Effector memory CD4-positive, alpha-beta T cell (primary cell): ENCODE results near the gene MAPK13.

Source experiments
- DNase-seq, 3 donors: peaks; one replicate each; pipeline ENCODE4 v3.0.0-alpha.2; 2020
- H3K27ac ChIP-seq: 2 replicates; pipeline ENCODE4 v1.7.0; 2013; ENCODE audit warnings: mild to moderate bottlenecking, low read length, moderate library complexity; ENCODE audit not compliant: insufficient read depth, poor library complexity, severe bottlenecking
- H3K27me3 ChIP-seq: replicated peaks from 2 replicates; pipeline ENCODE4 v1.7.0; 2013; ENCODE audit warnings: mild to moderate bottlenecking, low read length; ENCODE audit not compliant: insufficient read depth, control insufficient read depth, poor library complexity, severe bottlenecking
- H3K36me3 ChIP-seq: 2 replicates; pipeline ENCODE4 v1.7.0; 2013; ENCODE audit warnings: mild to moderate bottlenecking, low read length, moderate library complexity; ENCODE audit not compliant: control insufficient read depth, insufficient read depth
- H3K4me1 ChIP-seq: 2 replicates; pipeline ENCODE4 v1.7.0; 2013; ENCODE audit warnings: low read length, mild to moderate bottlenecking; ENCODE audit not compliant: control insufficient read depth, insufficient read depth, poor library complexity, severe bottlenecking
- H3K4me3 ChIP-seq: 2 replicates; pipeline ENCODE4 v1.7.0; 2013; ENCODE audit warnings: low read length, low read depth, mild to moderate bottlenecking; ENCODE audit not compliant: insufficient read depth, poor library complexity, severe bottlenecking
- H3K9me3 ChIP-seq: 2 replicates; pipeline ENCODE4 v1.7.0; 2013; ENCODE audit warnings: mild to moderate bottlenecking, low read length, moderate library complexity; ENCODE audit not compliant: control insufficient read depth

MAPK13 gene

GRCh38 chr6:36145495-36145894 lies 15.2 kb downstream of the MAPK13 start:
- H3K36me3 ChIP-seq: peaks cover 5% of the 10 kb centered on the region
- peaks cover 3% of the 10 kb centered on the region for H3K4me1 ChIP-seq
- no peaks in the 10 kb centered on the region for H3K9me3 ChIP-seq
- H3K27ac ChIP-seq: no peak overlapping the region
- no peaks in the 10 kb centered on the region for H3K27me3 ChIP-seq
- H3K4me3 ChIP-seq: no peak overlapping the region
- no peak for DNase-seq

- Histone ChIP-seq H3K27me3 (no peaks in the 10 kb centered on the region), H3K27ac (no peak overlapping the region), H3K36me3 (no peaks in the 10 kb centered on the region), H3K9me3 (no peaks in the 10 kb centered on the region), H3K4me1 (peaks cover 3% of the 10 kb centered on the region), H3K4me3 (no peak overlapping the region)
- DNase-seq: no peak
Observed at GRCh38 chr6:36147294-36147693, 17.0 kb downstream of the MAPK13 start.

- H3K27ac ChIP-seq: no peak overlapping the region
- H3K27me3 ChIP-seq: no peaks in the 10 kb centered on the region
- DNase-seq: no peak
- no peaks in the 10 kb centered on the region for H3K9me3 ChIP-seq
- H3K4me3 ChIP-seq: no peak overlapping the region
- peaks cover 3% of the 10 kb centered on the region for H3K4me1 ChIP-seq
- no peaks in the 10 kb centered on the region for H3K36me3 ChIP-seq
Observed at GRCh38 chr6:36149476-36149875, 19.2 kb downstream of the MAPK13 start.

- H3K27ac ChIP-seq: no peak overlapping the region
- no peaks in the 10 kb centered on the region for H3K27me3 ChIP-seq
- H3K36me3 ChIP-seq: no peaks in the 10 kb centered on the region
- H3K4me1 ChIP-seq: peaks cover 3% of the 10 kb centered on the region
- H3K4me3 ChIP-seq: no peak overlapping the region
- no peak for DNase-seq
- H3K9me3 ChIP-seq: no peaks in the 10 kb centered on the region
Observed at GRCh38 chr6:36150283-36150682, 20.0 kb downstream of the MAPK13 start.

- H3K27me3 ChIP-seq: no peaks in the 10 kb centered on the region
- no peaks in the 10 kb centered on the region for H3K4me1 ChIP-seq
- no peak for DNase-seq
- H3K9me3 ChIP-seq: no peaks in the 10 kb centered on the region
- H3K27ac ChIP-seq: no peak overlapping the region
- no peak overlapping the region for H3K4me3 ChIP-seq
- no peaks in the 10 kb centered on the region for H3K36me3 ChIP-seq
Observed at GRCh38 chr6:36154286-36154685, 24.0 kb downstream of the MAPK13 start.

GRCh38 chr6:36155662-36156061 lies 25.3 kb downstream of the MAPK13 start:
- Histone ChIP-seq H3K36me3 (no peaks in the 10 kb centered on the region), H3K27me3 (no peaks in the 10 kb centered on the region), H3K27ac (no peak overlapping the region), H3K9me3 (no peaks in the 10 kb centered on the region), H3K4me3 (no peak overlapping the region), H3K4me1 (no peaks in the 10 kb centered on the region)
- DNase-seq: no peak

DNA sequence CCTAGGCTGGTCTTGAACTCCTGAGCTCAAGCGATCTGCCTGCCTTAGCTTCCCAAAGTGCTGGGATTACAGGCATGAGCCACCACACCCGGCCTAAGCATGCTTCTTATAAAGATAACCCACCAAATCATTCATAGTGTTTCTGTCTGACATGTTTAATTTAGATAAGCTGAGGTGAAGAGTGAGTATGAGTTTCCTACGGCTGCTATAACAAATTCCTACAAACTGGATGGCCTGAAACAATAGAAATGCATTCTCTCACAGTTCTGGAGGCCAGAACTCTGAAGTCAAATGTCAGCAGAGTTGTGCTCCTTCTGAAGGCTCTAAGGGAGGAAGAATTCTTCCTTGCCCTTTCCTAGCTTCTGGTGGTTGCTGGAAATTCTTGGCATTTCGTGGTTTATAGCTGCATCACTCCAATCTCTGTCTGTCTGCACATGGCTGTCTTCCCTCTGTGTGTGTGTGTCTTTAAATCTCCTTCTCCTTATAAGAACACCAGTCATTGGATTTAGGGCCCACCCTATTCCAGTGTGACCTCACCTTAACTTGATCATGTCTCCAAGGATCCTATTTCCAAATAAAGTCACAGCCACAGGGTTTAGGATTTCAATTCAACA lies 29.9 kb downstream of the MAPK13 start:
- Histone ChIP-seq H3K4me1 (no peaks in the 10 kb centered on the region), H3K36me3 (no peaks in the 10 kb centered on the region), H3K9me3 (no peaks in the 10 kb centered on the region), H3K27ac (no peak overlapping the region), H3K4me3 (no peak overlapping the region), H3K27me3 (no peaks in the 10 kb centered on the region)
- DNase-seq: no peak

DNA sequence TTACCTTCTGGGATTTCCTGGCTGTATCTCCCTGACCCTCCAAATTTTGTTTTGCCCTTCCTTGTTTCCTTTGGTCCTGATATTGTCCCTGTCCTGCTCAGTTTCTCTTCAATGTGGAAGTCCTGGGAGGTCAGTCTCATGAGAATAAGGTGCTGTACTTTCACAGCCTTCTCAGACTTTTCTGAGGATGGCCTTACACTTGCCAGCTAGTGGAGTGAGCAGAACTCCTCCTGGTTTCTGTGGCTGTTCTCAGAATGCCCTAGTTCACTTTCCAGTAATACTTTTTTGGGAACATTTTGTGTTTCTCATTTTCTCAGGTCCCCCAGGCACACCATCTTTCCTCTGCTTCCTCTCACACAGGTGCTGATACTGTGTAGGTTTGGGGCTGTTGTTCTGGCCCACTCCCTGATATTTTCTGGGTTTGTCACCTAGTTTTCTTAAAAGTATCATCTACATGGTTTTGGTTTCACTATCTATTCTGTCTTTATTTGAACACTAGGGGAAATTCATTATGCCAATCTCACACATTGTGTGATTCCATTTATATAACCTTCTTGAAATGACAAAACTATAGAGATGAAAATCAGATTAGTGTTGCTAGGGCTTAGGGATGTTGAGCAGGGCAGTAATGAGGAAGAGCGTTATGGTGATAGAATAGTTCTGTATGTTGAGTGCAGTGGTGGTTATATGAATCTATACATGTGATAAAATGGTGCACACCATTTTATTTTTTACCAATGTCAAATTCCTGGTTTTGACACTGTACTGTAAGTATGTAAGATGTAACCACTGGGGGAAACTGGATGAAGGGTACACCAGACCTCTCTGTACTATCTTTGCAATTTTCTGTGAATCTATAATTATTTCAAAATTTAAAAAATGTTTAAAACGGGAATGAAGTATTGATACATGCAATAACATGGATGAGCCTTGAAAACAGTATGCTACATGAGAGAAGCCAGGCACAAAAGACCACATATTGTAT lies 39.0 kb downstream of the MAPK13 start:
- H3K27me3 ChIP-seq: no peaks in the 10 kb centered on the region
- no peak for DNase-seq
- no peak overlapping the region for H3K4me3 ChIP-seq
- H3K4me1 ChIP-seq: no peaks in the 10 kb centered on the region
- no peaks in the 10 kb centered on the region for H3K36me3 ChIP-seq
- H3K9me3 ChIP-seq: no peaks in the 10 kb centered on the region
- H3K27ac ChIP-seq: no peak overlapping the region

GRCh38 chr6:36170704-36171103 lies 40.4 kb downstream of the MAPK13 start:
- DNase-seq: no peak
- Histone ChIP-seq H3K27me3 (no peaks in the 10 kb centered on the region), H3K36me3 (no peaks in the 10 kb centered on the region), H3K4me1 (no peaks in the 10 kb centered on the region), H3K27ac (no peak overlapping the region), H3K4me3 (no peak overlapping the region), H3K9me3 (no peaks in the 10 kb centered on the region)

DNA sequence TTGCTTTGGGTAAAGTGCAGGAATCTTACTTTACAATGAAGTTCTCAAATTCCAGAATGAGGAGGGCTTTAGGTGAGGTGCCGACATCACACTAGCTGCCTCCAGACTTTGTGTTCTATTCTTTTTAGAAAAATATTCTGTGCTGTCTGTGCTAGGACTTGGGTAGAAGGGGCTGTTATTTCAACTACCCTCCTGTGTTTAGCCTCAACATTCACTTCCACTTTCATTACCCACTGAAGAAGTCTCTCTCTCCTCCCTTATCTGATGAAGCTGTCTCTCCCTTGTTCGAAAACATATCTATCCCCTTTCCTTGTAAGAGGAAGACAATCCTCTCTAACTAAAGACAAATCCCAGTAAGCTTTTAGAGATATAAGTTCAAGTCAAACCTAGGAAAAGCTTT lies 41.3 kb downstream of the MAPK13 start:
- Histone ChIP-seq H3K27ac (no peak overlapping the region), H3K36me3 (no peaks in the 10 kb centered on the region), H3K4me3 (no peak overlapping the region), H3K27me3 (no peaks in the 10 kb centered on the region), H3K4me1 (no peaks in the 10 kb centered on the region), H3K9me3 (no peaks in the 10 kb centered on the region)
- DNase-seq: no peak
